HepG2 (cell line): ENCODE results near the gene CPNE2. TPM values are rescaled to one million over a fixed set of nuclear protein-coding genes. Genes with fewer than 3 reads are reported as not detected.
A peak's percentile ranks its signal among the peaks of the same experiment; 100 is the strongest.

Source experiments
- ASH2L ChIP-seq: fragments of 300-600, 200-600 bp; sonication (generic); IDR thresholded peaks from 2 replicates; pipeline ENCODE4 v1.7.0; 2017; ENCODE audit warnings: low read depth, mild to moderate bottlenecking, moderate library complexity, mixed read lengths, low read length; ENCODE audit not compliant: insufficient read length
- CBFB ChIP-seq: sonication (generic); formaldehyde crosslinking; IDR thresholded peaks from 2 replicates; pipeline ENCODE4 v1.4.0; 2020; ENCODE audit warnings: missing genetic modification reagents
- ELF1 ChIP-seq: sonication (generic); formaldehyde crosslinking; IDR thresholded peaks from 2 replicates; pipeline ENCODE4 v1.4.0; 2020; ENCODE audit warnings: missing genetic modification reagents
- FOXJ3 ChIP-seq: sonication (generic); formaldehyde crosslinking; IDR thresholded peaks from 2 replicates; pipeline ENCODE4 v1.4.0; 2020; ENCODE audit warnings: missing genetic modification reagents, mild to moderate bottlenecking, borderline replicate concordance
- GPN1 ChIP-seq: sonication (generic); formaldehyde crosslinking; IDR thresholded peaks from 2 replicates; pipeline ENCODE4 v1.5.1; 2020; ENCODE audit warnings: missing genetic modification reagents, borderline replicate concordance
- IRX3 ChIP-seq: sonication (generic); formaldehyde crosslinking; IDR thresholded peaks from 2 replicates; pipeline ENCODE4 v1.8.1; 2023; ENCODE audit warnings: mild to moderate bottlenecking, low read depth, missing genetic modification reagents, borderline replicate concordance
- ISL2 ChIP-seq: sonication (generic); formaldehyde crosslinking; IDR thresholded peaks from 2 replicates; pipeline ENCODE4 v1.5.0; 2020; ENCODE audit warnings: missing genetic modification reagents
- JUNB ChIP-seq: sonication (generic); formaldehyde crosslinking; IDR thresholded peaks from 2 replicates; pipeline ENCODE4 v1.8.0; 2022; ENCODE audit warnings: missing genetic modification reagents, mild to moderate bottlenecking, borderline replicate concordance
- KMT2A ChIP-seq: sonication (generic); formaldehyde crosslinking; IDR thresholded peaks from 2 replicates; pipeline ENCODE4 v1.4.0; 2020; ENCODE audit warnings: missing genetic modification reagents
- MAFK ChIP-seq, 2 experiments: IDR thresholded peaks in 1 of 2; conservative IDR thresholded peaks in 1 of 2; 2 replicates each; pipeline ENCODE4 v1.6.1; 2011; ENCODE audit warnings: improper control_type of control experiment in 2 of 2, low read length in 2 of 2
- MIXL1 ChIP-seq: IDR thresholded peaks from 2 replicates; pipeline ENCODE4 v1.6.1; 2016
- NR2F1 ChIP-seq, 2 experiments: fragments of 450-650 bp in 1 of 2; formaldehyde crosslinking in 1 of 2; IDR thresholded peaks; 2 replicates each; pipeline versions ENCODE4 v1.5.0 to v1.6.1; 2016 to 2020; ENCODE audit warnings: mild to moderate bottlenecking in 1 of 2, missing compliant biosample characterization in 1 of 2, missing genetic modification reagents in 1 of 2, moderate library complexity in 1 of 2
- NRL ChIP-seq: sonication (generic); formaldehyde crosslinking; IDR thresholded peaks from 2 replicates; pipeline ENCODE4 v1.5.0; 2020; ENCODE audit warnings: missing genetic modification reagents, mild to moderate bottlenecking, moderate library complexity, borderline replicate concordance
- PHB2 ChIP-seq: fragments of 450-650 bp; IDR thresholded peaks from 2 replicates; pipeline ENCODE4 v1.6.1; 2018; ENCODE audit not compliant: partially characterized antibody
- PHF5A ChIP-seq: IDR thresholded peaks from one replicate; pipeline ENCODE4 v1.6.1; 2018; ENCODE audit warnings: low read depth, missing genetic modification reagents; ENCODE audit not compliant: unreplicated experiment
- RARG ChIP-seq: sonication (generic); formaldehyde crosslinking; IDR thresholded peaks from 2 replicates; pipeline ENCODE4 v1.4.0; 2020; ENCODE audit warnings: low read depth, mild to moderate bottlenecking, missing genetic modification reagents
- RCOR2 ChIP-seq: IDR thresholded peaks from 2 replicates; pipeline ENCODE4 v1.6.1; 2016; ENCODE audit warnings: missing biosample characterization, missing genetic modification reagents
- RXRB ChIP-seq: IDR thresholded peaks from 2 replicates; pipeline ENCODE4 v1.6.1; 2016; ENCODE audit warnings: borderline replicate concordance, missing genetic modification reagents, missing compliant biosample characterization
- YY1 ChIP-seq: IDR thresholded peaks from 2 replicates; pipeline ENCODE4 v1.6.1; 2011; ENCODE audit warnings: low read length, low read depth, moderate library complexity, mild to moderate bottlenecking; ENCODE audit not compliant: insufficient read depth, insufficient replicate concordance
- ZNF207 ChIP-seq: fragments of 450-650 bp; IDR thresholded peaks from 2 replicates; pipeline ENCODE4 v1.6.1; 2016; ENCODE audit warnings: antibody characterized with exemption, borderline replicate concordance
- ZNF296 ChIP-seq: sonication (generic); formaldehyde crosslinking; conservative IDR thresholded peaks from 2 replicates; pipeline ENCODE4 v1.5.0; 2020; ENCODE audit warnings: mild to moderate bottlenecking, missing genetic modification reagents
- ZNF329 ChIP-seq: sonication (generic); formaldehyde crosslinking; IDR thresholded peaks from 2 replicates; pipeline ENCODE4 v1.9.0; 2021; ENCODE audit warnings: low read depth, mild to moderate bottlenecking, missing genetic modification reagents
- ZNF333 ChIP-seq: sonication (generic); formaldehyde crosslinking; IDR thresholded peaks from 2 replicates; pipeline ENCODE4 v1.4.0; 2020; ENCODE audit warnings: mild to moderate bottlenecking, missing genetic modification reagents, borderline replicate concordance
- ZNF34 ChIP-seq: sonication (generic); formaldehyde crosslinking; IDR thresholded peaks from 2 replicates; pipeline ENCODE4 v1.4.0; 2020; ENCODE audit warnings: mild to moderate bottlenecking, missing genetic modification reagents, borderline replicate concordance
- ZNF563 ChIP-seq: sonication (generic); formaldehyde crosslinking; IDR thresholded peaks from 2 replicates; pipeline ENCODE4 v1.8.0; 2022; ENCODE audit warnings: mild to moderate bottlenecking, moderate library complexity, missing genetic modification reagents
- ZNF850 ChIP-seq: sonication (generic); formaldehyde crosslinking; conservative IDR thresholded peaks from 2 replicates; pipeline ENCODE4 v1.9.0; 2021; ENCODE audit warnings: mild to moderate bottlenecking, missing genetic modification reagents
- polyA plus RNA-seq, 8 experiments: library from polyadenylated mRNA; depleted of rRNA in 3 of 8; stranded (reverse) in 7 of 8; unstranded in 1 of 8; fragments of >200 nt; fragmentation: Illumina TruSeq in 4 of 8; extraction: Trizol in 4 of 8; gene quantifications; 2 replicates each; pipeline versions ENCODE4 v1.2.1 to v1.2.3, GENCODE V29; 2011 to 2016; ENCODE audit warnings: low read depth in 4 of 8, missing spikeins in 1 of 8, mixed read lengths in 1 of 8; ENCODE audit not compliant: insufficient read depth in 1 of 8
- total RNA-seq, 5 experiments: library from RNA; depleted of rRNA; stranded (reverse); fragments of >200 nt; fragmentation: Illumina TruSeq; extraction: Trizol; gene quantifications; 2 replicates each; pipeline ENCODE4 v1.2.3, GENCODE V29; 2016; ENCODE audit warnings: low read depth in 1 of 5
- TF ChIP-seq, protein P1 (sequence below): sonication (generic); formaldehyde crosslinking; IDR thresholded peaks from 2 replicates; pipeline ENCODE4 v1.4.0; 2020; ENCODE audit warnings: missing genetic modification reagents, borderline replicate concordance
- TF ChIP-seq, protein P2 (sequence below): sonication (generic); formaldehyde crosslinking; IDR thresholded peaks from 2 replicates; pipeline ENCODE4 v1.5.0; 2020; ENCODE audit warnings: missing genetic modification reagents
- TF ChIP-seq, protein P3 (sequence below): sonication (generic); formaldehyde crosslinking; IDR thresholded peaks from 2 replicates; pipeline ENCODE4 v1.5.0; 2020; ENCODE audit warnings: mild to moderate bottlenecking, low read depth, missing genetic modification reagents, borderline replicate concordance

The CPNE2 gene
- total and polyA plus RNA-seq, 2 of the 13 experiments (the other 11 are each of a cell fraction or from before 2014, with no cell fraction given) = 10.6 to 23.3 TPM

DNA sequence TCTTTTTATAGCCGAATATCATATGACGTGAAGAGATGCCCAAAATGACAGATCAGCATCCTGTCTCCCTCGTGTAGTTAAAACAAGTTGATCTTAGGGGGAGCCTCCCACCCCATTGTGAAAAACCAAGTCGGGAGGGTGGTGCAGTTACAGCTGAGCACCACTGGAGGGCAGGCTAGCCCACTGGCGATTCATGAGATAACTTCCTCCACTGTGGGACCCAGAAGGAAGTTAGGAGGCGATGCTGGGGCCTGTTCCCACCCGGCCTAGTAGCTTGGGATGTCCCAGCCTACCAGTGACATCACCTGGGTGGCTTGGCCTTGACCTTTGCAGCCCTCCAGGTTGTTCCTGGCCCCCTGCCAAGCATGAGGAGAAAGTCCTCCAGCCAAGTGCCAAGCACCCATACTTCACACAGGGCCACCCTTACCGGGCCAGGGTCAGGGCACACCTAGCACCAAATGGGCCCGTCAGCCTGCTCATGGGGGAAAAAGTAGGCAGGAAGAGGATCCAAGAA is 8.1 kb upstream of the CPNE2 start (continued):
- peak; percentile 28 for TF ChIP-seq ASH2L
- peak; percentile 50; the same call in 1 of the 2 replicates for TF ChIP-seq RCOR2 (CRISPR knock-in tag)
- TF ChIP-seq CBFB (CRISPR knock-in tag) = peak; percentile 55; the same call in 1 of the 2 replicates
- no peak for TF ChIP-seq ZNF329 (CRISPR knock-in tag)
- TF ChIP-seq, protein P1, sequence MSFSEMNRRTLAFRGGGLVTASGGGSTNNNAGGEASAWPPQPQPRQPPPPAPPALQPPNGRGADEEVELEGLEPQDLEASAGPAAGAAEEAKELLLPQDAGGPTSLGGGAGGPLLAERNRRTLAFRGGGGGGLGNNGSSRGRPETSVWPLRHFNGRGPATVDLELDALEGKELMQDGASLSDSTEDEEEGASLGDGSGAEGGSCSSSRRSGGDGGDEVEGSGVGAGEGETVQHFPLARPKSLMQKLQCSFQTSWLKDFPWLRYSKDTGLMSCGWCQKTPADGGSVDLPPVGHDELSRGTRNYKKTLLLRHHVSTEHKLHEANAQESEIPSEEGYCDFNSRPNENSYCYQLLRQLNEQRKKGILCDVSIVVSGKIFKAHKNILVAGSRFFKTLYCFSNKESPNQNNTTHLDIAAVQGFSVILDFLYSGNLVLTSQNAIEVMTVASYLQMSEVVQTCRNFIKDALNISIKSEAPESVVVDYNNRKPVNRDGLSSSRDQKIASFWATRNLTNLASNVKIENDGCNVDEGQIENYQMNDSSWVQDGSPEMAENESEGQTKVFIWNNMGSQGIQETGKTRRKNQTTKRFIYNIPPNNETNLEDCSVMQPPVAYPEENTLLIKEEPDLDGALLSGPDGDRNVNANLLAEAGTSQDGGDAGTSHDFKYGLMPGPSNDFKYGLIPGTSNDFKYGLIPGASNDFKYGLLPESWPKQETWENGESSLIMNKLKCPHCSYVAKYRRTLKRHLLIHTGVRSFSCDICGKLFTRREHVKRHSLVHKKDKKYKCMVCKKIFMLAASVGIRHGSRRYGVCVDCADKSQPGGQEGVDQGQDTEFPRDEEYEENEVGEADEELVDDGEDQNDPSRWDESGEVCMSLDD (CRISPR knock-in tag) = no peak
- TF ChIP-seq ZNF850 (CRISPR knock-in tag) = no peak
- TF ChIP-seq ISL2 = no peak
- TF ChIP-seq, protein P2, sequence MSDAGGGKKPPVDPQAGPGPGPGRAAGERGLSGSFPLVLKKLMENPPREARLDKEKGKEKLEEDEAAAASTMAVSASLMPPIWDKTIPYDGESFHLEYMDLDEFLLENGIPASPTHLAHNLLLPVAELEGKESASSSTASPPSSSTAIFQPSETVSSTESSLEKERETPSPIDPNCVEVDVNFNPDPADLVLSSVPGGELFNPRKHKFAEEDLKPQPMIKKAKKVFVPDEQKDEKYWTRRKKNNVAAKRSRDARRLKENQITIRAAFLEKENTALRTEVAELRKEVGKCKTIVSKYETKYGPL (CRISPR knock-in tag) = no peak
- no peak for TF ChIP-seq IRX3 (CRISPR knock-in tag)
- TF ChIP-seq GPN1 (CRISPR knock-in tag) = no peak
- TF ChIP-seq MIXL1 (CRISPR knock-in tag) = 0 out of 2 replicates have a peak, but pooled peaks have one; percentile 15
- 0 out of 2 replicates have a peak, but pooled peaks have one; percentile 53 for TF ChIP-seq KMT2A
- 0 out of 2 replicates have a peak, but pooled peaks have one; percentile 32 for TF ChIP-seq ELF1 (CRISPR knock-in tag)
- TF ChIP-seq ZNF333 = no peak
- TF ChIP-seq ZNF563 (CRISPR knock-in tag) = no peak
- no peak for TF ChIP-seq JUNB (CRISPR knock-in tag)
- 0 out of 4 replicates have a peak, but pooled peaks of 1 of the 2 experiments have one; percentile 4 for TF ChIP-seq MAFK (conservative IDR thresholded peaks at IDR 0.05 in 1 of 2, IDR thresholded peaks at IDR 0.05 in 1 of 2; ENCODE audit: low read length in 2 of 2)
- no peak for TF ChIP-seq NR2F1 (CRISPR knock-in tag; IDR thresholded peaks at IDR 0.05)
- no peak for TF ChIP-seq ZNF296
- no peak for TF ChIP-seq ZNF34
- TF ChIP-seq NRL (CRISPR knock-in tag) = peak; percentile 57; the same call in 1 of the 2 replicates
- no peak for TF ChIP-seq FOXJ3 (CRISPR knock-in tag)
- TF ChIP-seq RARG (CRISPR knock-in tag) = no peak
- TF ChIP-seq YY1 = no peak
- peak; percentile 17; the same call in 1 of the 2 replicates for TF ChIP-seq RXRB (CRISPR knock-in tag)
- no peak for TF ChIP-seq PHB2
- TF ChIP-seq ZNF207 = no peak
- TF ChIP-seq PHF5A = no peak
- TF ChIP-seq, protein P3, sequence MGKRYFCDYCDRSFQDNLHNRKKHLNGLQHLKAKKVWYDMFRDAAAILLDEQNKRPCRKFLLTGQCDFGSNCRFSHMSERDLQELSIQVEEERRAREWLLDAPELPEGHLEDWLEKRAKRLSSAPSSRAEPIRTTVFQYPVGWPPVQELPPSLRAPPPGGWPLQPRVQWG (CRISPR knock-in tag) = no peak
